IMR-90 (cell line): Measurements from ENCODE around the gene GCK.

Experiments
- BHLHE40 ChIP-seq: fragments of 150-350 bp; IDR thresholded peaks from 2 replicates; pipeline ENCODE4 v1.6.1; 2016; ENCODE audit warnings: mild to moderate bottlenecking, low read depth, low read length
- CEBPB ChIP-seq: IDR thresholded peaks from 2 replicates; pipeline ENCODE4 v1.6.1; 2012; ENCODE audit warnings: low read depth, low read length, improper control_type of control experiment
- CTCF ChIP-seq: conservative IDR thresholded peaks from 2 replicates; pipeline ENCODE4 v1.5.1; 2012; ENCODE audit warnings: mild to moderate bottlenecking, low read depth, low read length, improper control_type of control experiment
- FOS ChIP-seq: fragments of 150-350 bp; IDR thresholded peaks from 2 replicates; pipeline ENCODE4 v1.6.1; 2016; ENCODE audit warnings: low read depth, low read length
- MAFK ChIP-seq: IDR thresholded peaks from 2 replicates; pipeline ENCODE4 v1.6.1; 2012; ENCODE audit warnings: low read depth, low read length, improper control_type of control experiment
- MXI1 ChIP-seq: IDR thresholded peaks from 2 replicates; pipeline ENCODE4 v1.6.1; 2012; ENCODE audit warnings: low read depth, mild to moderate bottlenecking, low read length, moderate library complexity, borderline replicate concordance
- NFE2L2 ChIP-seq: fragments of 150-350 bp; IDR thresholded peaks from 2 replicates; pipeline ENCODE4 v1.6.1; 2016; ENCODE audit warnings: low read depth, mild to moderate bottlenecking, low read length
- POLR2A ChIP-seq: IDR thresholded peaks from 2 replicates; pipeline ENCODE4 v1.6.1; 2012; ENCODE audit warnings: mild to moderate bottlenecking, low read depth, low read length
- RAD21 ChIP-seq: IDR thresholded peaks from 2 replicates; pipeline ENCODE4 v1.6.1; 2012; ENCODE audit warnings: low read length, improper control_type of control experiment
- RCOR1 ChIP-seq: IDR thresholded peaks from 2 replicates; pipeline ENCODE4 v1.6.1; 2012; ENCODE audit warnings: mild to moderate bottlenecking, low read length, improper control_type of control experiment; ENCODE audit not compliant: insufficient replicate concordance
- SMC3 ChIP-seq: fragments of 150-350 bp; IDR thresholded peaks from 2 replicates; pipeline ENCODE4 v1.6.1; 2016; ENCODE audit warnings: low read depth, mild to moderate bottlenecking, antibody characterized with exemption, low read length, moderate library complexity

DNA sequence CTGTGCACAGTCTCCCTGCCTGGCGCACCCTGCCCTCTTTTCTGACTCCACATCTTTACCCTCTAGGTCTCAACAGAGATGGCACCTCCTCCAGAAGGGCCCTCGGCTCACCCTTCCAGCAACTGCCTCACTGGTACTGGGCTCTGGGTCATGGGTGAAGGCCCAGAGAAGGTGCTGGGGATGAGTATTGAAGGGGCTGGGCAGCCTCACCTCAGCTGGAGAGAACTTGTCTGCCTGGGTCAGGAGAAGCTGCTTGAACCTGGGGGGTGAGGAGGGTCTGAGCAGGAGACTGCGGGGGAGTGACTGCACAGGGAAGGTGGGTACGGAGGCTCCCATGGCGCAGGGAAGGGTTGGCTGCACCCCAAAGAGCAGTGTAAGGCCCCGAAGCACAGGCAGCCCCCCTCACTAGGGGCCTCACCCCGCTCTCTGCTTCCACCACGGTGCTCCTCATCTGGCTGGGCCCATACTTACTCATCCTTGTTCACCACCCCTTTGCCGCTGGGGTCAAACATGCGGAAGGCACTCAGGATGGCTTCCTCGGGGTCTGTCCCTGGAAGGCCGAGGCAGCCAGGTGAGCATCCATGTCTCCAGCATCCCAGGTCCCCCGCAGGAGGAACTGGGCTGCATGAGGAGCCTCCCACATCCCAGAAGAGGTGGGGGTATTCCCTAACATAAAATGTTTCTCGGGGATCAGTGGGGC lies 49.8 kb downstream of the GCK start:
- TF ChIP-seq CTCF (no peak), POLR2A (no peak), FOS (no peak), BHLHE40 (no peak), RAD21 (no peak), SMC3 (no peak), RCOR1 (no peak), CEBPB (no peak), NFE2L2 (no peak), MXI1 (no peak), MAFK (no peak)
